CD4-positive, alpha-beta T cell (primary cell): Measurements from ENCODE around the gene CREBL2. TPM values are rescaled to one million over a fixed set of nuclear protein-coding genes. Genes with fewer than 3 reads are reported as not detected.
"Not testable (repeated sequence)": the region's sequence is repeated elsewhere in the genome, so short reads cannot be mapped to it uniquely, and the experiment has no call there.

Experiments
- ATAC-seq: fragments of 200-7000 bp; cut with Tn5 transposase; one replicate; pipeline ENCODE4 v1.10.0; 2022; ENCODE audit warnings: mild to moderate bottlenecking; ENCODE audit not compliant: poor library complexity
- CTCF ChIA-PET: fragments of 350-600 bp; sonication (Branson Sonifier 250); formaldehyde crosslinking; loops from one replicate; lab custom pipeline; 2021; ENCODE audit warnings: antibody characterized with exemption, inconsistent platforms; lab: Charles Lee
- POLR2A ChIA-PET: fragments of 350-600 bp; sonication (Branson Sonifier 250); formaldehyde crosslinking; loops from one replicate; lab custom pipeline; 2021; ENCODE audit warnings: antibody characterized with exemption, inconsistent platforms; lab: Charles Lee
- DNase-seq, 14 experiments: peaks; one replicate each; pipeline ENCODE4 v3.0.0-alpha.2; 2013 to 2020; ENCODE audit warnings: mixed read lengths in 2 of 14
- H3K27ac ChIP-seq, 2 donors: one replicate each; pipeline versions ENCODE4 v1.5.1 to v1.7.0; 2013; ENCODE audit warnings: low read length in 2 of 2, low read depth in 1 of 2, mild to moderate bottlenecking in 1 of 2
- H3K27me3 ChIP-seq, 2 experiments: 1 replicate in 1 of 2; 2 replicates in 1 of 2; pipeline versions ENCODE4 v1.6.1 to v1.7.0; 2013; ENCODE audit warnings: low read length in 2 of 2, control low read depth in 1 of 2, mild to moderate bottlenecking in 1 of 2, moderate library complexity in 1 of 2; ENCODE audit not compliant: insufficient read depth in 2 of 2, control insufficient read depth in 1 of 2
- H3K36me3 ChIP-seq: one replicate; pipeline ENCODE4 v1.6.1; 2013; ENCODE audit warnings: low read length, control low read depth; ENCODE audit not compliant: insufficient read depth
- H3K4me1 ChIP-seq: one replicate; pipeline ENCODE4 v1.6.1; 2013; ENCODE audit warnings: low read length, control low read depth; ENCODE audit not compliant: insufficient read depth
- H3K4me3 ChIP-seq: one replicate; pipeline ENCODE4 v1.5.1; 2013; ENCODE audit warnings: mild to moderate bottlenecking, low read length, moderate library complexity
- H3K9me3 ChIP-seq, 2 experiments: 1 replicate in 1 of 2; 2 replicates in 1 of 2; pipeline versions ENCODE4 v1.6.1 to v1.7.0; 2013; ENCODE audit warnings: low read length in 2 of 2, mild to moderate bottlenecking in 2 of 2, control low read depth in 1 of 2, moderate library complexity in 1 of 2; ENCODE audit not compliant: control insufficient read depth in 1 of 2, insufficient read depth in 1 of 2
- H3K27ac Mint-ChIP-seq: one replicate; pipeline ENCODE4 v1.8.0; 2020; ENCODE audit warnings: mixed read lengths
- H3K27me3 Mint-ChIP-seq: one replicate; pipeline ENCODE4 v1.8.0; 2021; ENCODE audit warnings: mixed read lengths
- H3K36me3 Mint-ChIP-seq: one replicate; pipeline ENCODE4 v1.8.0; 2021; ENCODE audit warnings: low read depth, mixed read lengths
- H3K4me1 Mint-ChIP-seq: one replicate; pipeline ENCODE4 v1.8.0; 2021; ENCODE audit warnings: low read depth, mixed read lengths
- H3K4me3 Mint-ChIP-seq: one replicate; pipeline ENCODE4 v1.8.0; 2020; ENCODE audit warnings: mild to moderate bottlenecking, mixed read lengths
- H3K9me3 Mint-ChIP-seq: one replicate; pipeline ENCODE4 v1.8.0; 2020; ENCODE audit warnings: mixed read lengths
- intact Hi-C, 2 experiments: fragments of 100-400 bp; cut with DNase I in 1 of 2; cut with micrococcal nuclease in 1 of 2; formaldehyde crosslinking; loops; one replicate each; pipeline versions ENCODE4 v1.15.1 to v1.9.0; 2023 to 2025; cut with DNase I, micrococcal nuclease
- total RNA-seq, 174 experiments: library from RNA in 2 of 174; stranded (reverse) in 2 of 174; gene quantifications; one replicate each; pipeline ENCODE4 v1.2.3 and lab custom pipeline; 2021 to 2026
- TF ChIP-seq, protein P1 (sequence below): fragments of 200-600 bp; IDR thresholded peaks from one replicate; pipeline ENCODE4 v1.8.0; 2022; ENCODE audit warnings: antibody characterized with exemption, mild to moderate bottlenecking

The CREBL2 gene
- total RNA-seq, 2 experiments from 2014 or later: 9.5 to 12.6 TPM

DNA sequence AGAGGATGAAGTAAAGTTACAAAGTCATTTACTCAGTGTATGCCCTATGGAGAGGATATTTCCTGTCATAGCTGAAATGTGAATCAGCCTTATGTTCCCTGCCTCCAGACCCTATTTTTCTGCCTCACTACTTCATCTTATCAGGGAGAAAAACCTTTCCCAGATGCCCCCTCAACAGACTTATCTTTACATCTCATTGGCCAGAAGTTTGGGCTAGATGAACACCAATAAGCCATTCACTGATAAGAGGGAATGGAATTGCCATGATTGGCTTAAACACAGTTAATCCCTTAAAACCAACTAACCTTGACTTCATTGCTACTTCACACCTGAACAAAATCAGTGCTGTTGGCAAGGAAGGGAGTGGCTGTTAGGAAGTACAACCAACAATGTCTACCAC is 40.1 kb downstream of the CREBL2 start:
- intact Hi-C loops: no loop called here
- no peak overlapping the region for H3K27ac Mint-ChIP-seq
- Histone ChIP-seq H3K4me1 (peaks cover 8% of the 10 kb centered on the region), H3K36me3 (no peaks in the 10 kb centered on the region), H3K27ac (no peak overlapping the region), H3K27me3 (no peaks in the 10 kb centered on the region), H3K4me3 (no peak overlapping the region), H3K9me3 (peaks cover 29 to 33% of the 10 kb centered on the region in 2 experiments)
- TF ChIP-seq, protein P1, sequence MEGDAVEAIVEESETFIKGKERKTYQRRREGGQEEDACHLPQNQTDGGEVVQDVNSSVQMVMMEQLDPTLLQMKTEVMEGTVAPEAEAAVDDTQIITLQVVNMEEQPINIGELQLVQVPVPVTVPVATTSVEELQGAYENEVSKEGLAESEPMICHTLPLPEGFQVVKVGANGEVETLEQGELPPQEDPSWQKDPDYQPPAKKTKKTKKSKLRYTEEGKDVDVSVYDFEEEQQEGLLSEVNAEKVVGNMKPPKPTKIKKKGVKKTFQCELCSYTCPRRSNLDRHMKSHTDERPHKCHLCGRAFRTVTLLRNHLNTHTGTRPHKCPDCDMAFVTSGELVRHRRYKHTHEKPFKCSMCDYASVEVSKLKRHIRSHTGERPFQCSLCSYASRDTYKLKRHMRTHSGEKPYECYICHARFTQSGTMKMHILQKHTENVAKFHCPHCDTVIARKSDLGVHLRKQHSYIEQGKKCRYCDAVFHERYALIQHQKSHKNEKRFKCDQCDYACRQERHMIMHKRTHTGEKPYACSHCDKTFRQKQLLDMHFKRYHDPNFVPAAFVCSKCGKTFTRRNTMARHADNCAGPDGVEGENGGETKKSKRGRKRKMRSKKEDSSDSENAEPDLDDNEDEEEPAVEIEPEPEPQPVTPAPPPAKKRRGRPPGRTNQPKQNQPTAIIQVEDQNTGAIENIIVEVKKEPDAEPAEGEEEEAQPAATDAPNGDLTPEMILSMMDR: no peak
- CTCF ChIA-PET: no interaction called here
- no peaks in the 10 kb centered on the region for H3K27me3 Mint-ChIP-seq
- no peak for ATAC-seq
- peaks cover 30% of the 10 kb centered on the region for H3K36me3 Mint-ChIP-seq
- H3K4me1 Mint-ChIP-seq: peaks cover 17% of the 10 kb centered on the region
- peaks cover 14% of the 10 kb centered on the region for H3K9me3 Mint-ChIP-seq
- POLR2A ChIA-PET: interaction anchor here (0.8 kb wide), 1 partner anchor 124 kb away, joined by 3 read pairs; no protein-coding TSS in a partner anchor
- DNase-seq: no peak
- H3K4me3 Mint-ChIP-seq: no peak overlapping the region

DNA sequence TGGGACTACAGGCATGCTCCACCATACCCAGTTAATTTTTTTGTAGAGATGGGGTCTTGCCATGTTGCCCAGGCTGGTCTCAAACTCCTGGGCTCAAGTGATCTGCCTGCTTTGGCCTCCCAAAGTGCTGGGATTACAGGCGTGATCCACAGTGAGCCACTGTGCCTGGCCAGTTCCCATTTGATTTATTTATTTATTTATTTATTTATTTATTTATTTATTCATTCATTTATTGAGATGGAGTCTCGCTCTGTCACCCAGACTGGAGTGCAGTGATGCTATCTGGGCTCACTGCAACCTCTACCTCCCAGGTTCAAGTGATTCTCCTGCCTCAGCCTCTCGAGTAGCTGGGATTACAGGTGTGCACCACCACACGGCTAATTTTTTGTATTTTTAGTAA is 41.0 kb downstream of the CREBL2 start:
- POLR2A ChIA-PET, H3K36me3 ChIP-seq, ATAC-seq, H3K27me3 ChIP-seq, H3K27me3 Mint-ChIP-seq, H3K4me3 Mint-ChIP-seq, H3K4me3 ChIP-seq, H3K27ac ChIP-seq, H3K27ac Mint-ChIP-seq, intact Hi-C loops, DNase-seq, H3K4me1 ChIP-seq: not testable (repeated sequence)
- peaks cover 27 to 30% of the 10 kb centered on the region in 2 experiments for H3K9me3 ChIP-seq
- Mint-ChIP-seq H3K36me3 (peaks cover 20% of the 10 kb centered on the region), H3K4me1 (peaks cover 17% of the 10 kb centered on the region), H3K9me3 (peaks cover 14% of the 10 kb centered on the region)
- CTCF ChIA-PET: interaction anchor here (0.7 kb wide), 1 partner anchor 396 kb away, joined by 3 read pairs; no protein-coding TSS in a partner anchor

DNA sequence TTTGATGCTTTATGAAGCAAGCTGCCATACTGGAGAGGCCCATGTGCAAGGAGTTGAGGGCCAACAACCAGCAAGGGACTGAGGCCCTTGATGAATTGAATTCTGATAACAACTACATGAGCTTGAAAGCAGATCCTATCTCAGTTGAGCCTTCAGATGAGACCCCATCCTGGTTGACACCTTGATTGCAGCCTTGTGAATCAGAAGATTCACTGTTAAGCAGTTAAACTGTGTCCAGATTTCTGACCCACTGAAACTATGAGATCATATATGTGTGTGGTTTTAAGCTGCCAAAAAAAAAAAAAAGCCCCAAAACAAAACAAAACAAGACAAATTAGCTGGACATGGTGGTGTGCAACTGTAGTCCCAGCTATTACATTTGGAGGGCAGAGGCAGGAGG is 42.2 kb downstream of the CREBL2 start:
- peaks cover 17% of the 10 kb centered on the region for H3K4me1 Mint-ChIP-seq
- H3K36me3 Mint-ChIP-seq: peaks cover 10% of the 10 kb centered on the region
- no peak overlapping the region for H3K4me3 Mint-ChIP-seq
- H3K27ac ChIP-seq: no peak overlapping the region
- peaks cover 18% of the 10 kb centered on the region in 2 experiments for H3K9me3 ChIP-seq
- H3K9me3 Mint-ChIP-seq: peaks cover 8% of the 10 kb centered on the region
- H3K27me3 Mint-ChIP-seq: no peaks in the 10 kb centered on the region
- TF ChIP-seq, protein P1: no peak
- intact Hi-C loops: no loop called here
- ATAC-seq (no peak), DNase-seq (no peak)
- no peaks in the 10 kb centered on the region for H3K36me3 ChIP-seq
- no peaks in the 10 kb centered on the region for H3K27me3 ChIP-seq
- no peak overlapping the region for H3K27ac Mint-ChIP-seq
- ChIA-PET CTCF (interaction anchor here (3.8 kb wide), 1 partner anchor 9 kb away, joined by 15 read pairs; no protein-coding TSS in a partner anchor), POLR2A (interaction anchor here (0.7 to 2.9 kb wide), 2 partner anchors 274 to 277 kb away, joined by 3 to 10 read pairs; no protein-coding TSS in a partner anchor)
- peaks cover 8% of the 10 kb centered on the region for H3K4me1 ChIP-seq
- no peak overlapping the region for H3K4me3 ChIP-seq
